ENCODE data around the gene SESN3.
"Not testable (repeated sequence)": the region's sequence is repeated elsewhere in the genome, so short reads cannot be mapped to it uniquely, and the experiment has no call there.

Gene SESN3

GRCh38 chr11:95231127-95231880 lies at the start of gene SESN3:
TSS of gene SESN3 (minus strand) at chr11:95231202. CDS start at chr11:95230860, 342 bp downstream.
- DNase-seq (ENCODE audit: low spot score) = peak; percentile 99

- DNase-seq (ENCODE audit: low spot score) = no peak
These were observed 49.2 kb upstream of the SESN3 start for GRCh38 chr11:95279921-95280868.

GRCh38 chr11:95277868-95278267 lies 46.9 kb upstream of the SESN3 start:
- DNase-seq (ENCODE audit: low spot score) = no peak

GRCh38 chr11:95276139-95276538 lies 45.1 kb upstream of the SESN3 start:
- DNase-seq (ENCODE audit: low spot score) = no peak

- DNase-seq (ENCODE audit: low spot score) = not testable (repeated sequence)
These were observed 42.6 kb upstream of the SESN3 start for GRCh38 chr11:95273618-95274017.

GRCh38 chr11:95269036-95269819 lies 38.2 kb upstream of the SESN3 start:
- no peak for DNase-seq (ENCODE audit: low spot score)

- no peak for DNase-seq (ENCODE audit: low spot score)
These were observed 37.4 kb upstream of the SESN3 start for GRCh38 chr11:95268391-95268790.

- no peak for DNase-seq (ENCODE audit: low spot score)
These were observed 36.7 kb upstream of the SESN3 start for GRCh38 chr11:95267601-95268213.

GRCh38 chr11:95266751-95267374 lies 35.9 kb upstream of the SESN3 start:
- no peak for DNase-seq (ENCODE audit: low spot score)

- DNase-seq (ENCODE audit: low spot score) = no peak
These were observed 33.9 kb upstream of the SESN3 start for GRCh38 chr11:95264881-95265280.

GRCh38 chr11:95262994-95263765 lies 32.2 kb upstream of the SESN3 start:
- DNase-seq (ENCODE audit: low spot score) = no peak

- no peak for DNase-seq (ENCODE audit: low spot score)
These were observed 26.5 kb upstream of the SESN3 start for GRCh38 chr11:95257456-95257971.

- DNase-seq (ENCODE audit: low spot score) = peak; percentile 14
These were observed 25.3 kb upstream of the SESN3 start for GRCh38 chr11:95256321-95256779.

GRCh38 chr11:95255251-95256145 lies 24.5 kb upstream of the SESN3 start:
- no peak for DNase-seq (ENCODE audit: low spot score)

- no peak for DNase-seq (ENCODE audit: low spot score)
These were observed 23.7 kb upstream of the SESN3 start for GRCh38 chr11:95254716-95255115.

- peak; percentile 90 for DNase-seq (ENCODE audit: low spot score)
These were observed 23.2 kb upstream of the SESN3 start for GRCh38 chr11:95254131-95254704.

GRCh38 chr11:95253141-95253540 lies 22.1 kb upstream of the SESN3 start:
- DNase-seq (ENCODE audit: low spot score) = no peak

GRCh38 chr11:95252586-95252985 lies 21.6 kb upstream of the SESN3 start:
- DNase-seq (ENCODE audit: low spot score) = no peak

GRCh38 chr11:95251896-95252295 lies 20.9 kb upstream of the SESN3 start:
- not testable (repeated sequence) for DNase-seq (ENCODE audit: low spot score)
